GM12892 (cell line): Measurements from ENCODE around the gene SLC41A3.

ENCODE experiments used
- POLR2A ChIP-seq: IDR thresholded peaks from 2 replicates; pipeline ENCODE4 v1.6.1; 2011; ENCODE audit warnings: low read depth, low read length, control low read depth
- POLR2AphosphoS5 ChIP-seq: IDR thresholded peaks from 2 replicates; pipeline ENCODE4 v1.6.1; 2011; ENCODE audit warnings: low read depth, low read length, control low read depth

DNA sequence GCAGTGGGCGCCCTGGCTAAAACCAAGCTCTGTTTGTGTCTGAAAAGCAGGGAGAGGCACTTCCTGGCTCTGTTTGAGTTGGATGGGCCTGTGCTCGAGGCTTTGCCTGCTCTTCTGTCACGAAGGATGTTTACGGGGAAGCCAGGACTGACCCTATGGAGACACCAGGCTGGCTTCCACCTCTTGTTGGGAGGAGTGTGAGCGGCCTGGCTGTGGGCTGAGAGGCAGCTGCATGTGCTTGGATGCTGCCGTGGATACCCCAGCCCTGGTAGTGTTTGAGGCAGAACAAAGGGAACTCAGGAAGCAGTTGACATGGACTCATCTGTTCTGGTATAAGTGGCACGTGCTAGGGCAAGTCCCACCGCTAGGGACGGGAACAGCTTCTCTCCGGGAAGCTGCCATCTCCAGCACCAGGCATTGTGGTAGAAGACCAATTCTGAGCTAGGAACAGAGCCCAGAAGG, 17.6 kb upstream of the SLC41A3 start:
- no peak for TF ChIP-seq POLR2A
- TF ChIP-seq POLR2AphosphoS5: no peak
